ENCODE measurements around the gene KRTAP5-3. TPM values are rescaled to one million over a fixed set of nuclear protein-coding genes. Genes with fewer than 3 reads are reported as not detected.
A peak's percentile ranks its signal among the peaks of the same experiment; 100 is the strongest.

The KRTAP5-3 gene
- total and polyA plus RNA-seq, 2 of the 13 experiments (the other 11 are each of a cell fraction or from before 2014, with no cell fraction given) = not detected

GRCh38 chr11:1652771-1653540 lies 44.7 kb upstream of the KRTAP5-3 start (continued):
- TF ChIP-seq UBTF (CRISPR knock-in tag; IDR thresholded peaks at IDR 0.05) (peak; percentile 73), KLF11 (CRISPR knock-in tag; IDR thresholded peaks at IDR 0.05) (peak; percentile 83), ZSCAN29 (CRISPR knock-in tag; conservative IDR thresholded peaks at IDR 0.05) (no peak), YY1 (IDR thresholded peaks at IDR 0.05; ENCODE audit: insufficient read depth, insufficient replicate concordance, low read depth, low read length) (peak; percentile 32), ZNF788 (CRISPR knock-in tag; IDR thresholded peaks at IDR 0.05; ENCODE audit: borderline replicate concordance) (no peak), HNF4G (IDR thresholded peaks at IDR 0.05; ENCODE audit: borderline replicate concordance, low read depth, low read length) (no peak), HNF4G (CRISPR knock-in tag; IDR thresholded peaks at IDR 0.05; ENCODE audit: borderline replicate concordance, low read depth) (no peak), HMG20B (CRISPR knock-in tag; conservative IDR thresholded peaks at IDR 0.05) (no peak), MED1 (CRISPR knock-in tag; IDR thresholded peaks at IDR 0.05) (peak; percentile 84), NBN (conservative IDR thresholded peaks at IDR 0.05) (no peak), MYPOP (CRISPR knock-in tag; IDR thresholded peaks at IDR 0.05) (0 out of 2 replicates have a peak, but pooled peaks have one; percentile 61), RCOR2 (CRISPR knock-in tag; IDR thresholded peaks at IDR 0.05) (0 out of 2 replicates have a peak, but pooled peaks have one; percentile 22), SNAI1 (CRISPR knock-in tag; IDR thresholded peaks at IDR 0.05; ENCODE audit: borderline replicate concordance) (no peak), ZIK1 (CRISPR knock-in tag; IDR thresholded peaks at IDR 0.05; ENCODE audit: borderline replicate concordance, low read depth) (no peak)
- TF ChIP-seq, protein P1, sequence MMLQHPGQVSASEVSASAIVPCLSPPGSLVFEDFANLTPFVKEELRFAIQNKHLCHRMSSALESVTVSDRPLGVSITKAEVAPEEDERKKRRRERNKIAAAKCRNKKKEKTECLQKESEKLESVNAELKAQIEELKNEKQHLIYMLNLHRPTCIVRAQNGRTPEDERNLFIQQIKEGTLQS (CRISPR knock-in tag; IDR thresholded peaks at IDR 0.05) = no peak
- TF ChIP-seq, protein P2, sequence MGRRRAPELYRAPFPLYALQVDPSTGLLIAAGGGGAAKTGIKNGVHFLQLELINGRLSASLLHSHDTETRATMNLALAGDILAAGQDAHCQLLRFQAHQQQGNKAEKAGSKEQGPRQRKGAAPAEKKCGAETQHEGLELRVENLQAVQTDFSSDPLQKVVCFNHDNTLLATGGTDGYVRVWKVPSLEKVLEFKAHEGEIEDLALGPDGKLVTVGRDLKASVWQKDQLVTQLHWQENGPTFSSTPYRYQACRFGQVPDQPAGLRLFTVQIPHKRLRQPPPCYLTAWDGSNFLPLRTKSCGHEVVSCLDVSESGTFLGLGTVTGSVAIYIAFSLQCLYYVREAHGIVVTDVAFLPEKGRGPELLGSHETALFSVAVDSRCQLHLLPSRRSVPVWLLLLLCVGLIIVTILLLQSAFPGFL (CRISPR knock-in tag; IDR thresholded peaks at IDR 0.05) = no peak
- TF ChIP-seq, protein P3, sequence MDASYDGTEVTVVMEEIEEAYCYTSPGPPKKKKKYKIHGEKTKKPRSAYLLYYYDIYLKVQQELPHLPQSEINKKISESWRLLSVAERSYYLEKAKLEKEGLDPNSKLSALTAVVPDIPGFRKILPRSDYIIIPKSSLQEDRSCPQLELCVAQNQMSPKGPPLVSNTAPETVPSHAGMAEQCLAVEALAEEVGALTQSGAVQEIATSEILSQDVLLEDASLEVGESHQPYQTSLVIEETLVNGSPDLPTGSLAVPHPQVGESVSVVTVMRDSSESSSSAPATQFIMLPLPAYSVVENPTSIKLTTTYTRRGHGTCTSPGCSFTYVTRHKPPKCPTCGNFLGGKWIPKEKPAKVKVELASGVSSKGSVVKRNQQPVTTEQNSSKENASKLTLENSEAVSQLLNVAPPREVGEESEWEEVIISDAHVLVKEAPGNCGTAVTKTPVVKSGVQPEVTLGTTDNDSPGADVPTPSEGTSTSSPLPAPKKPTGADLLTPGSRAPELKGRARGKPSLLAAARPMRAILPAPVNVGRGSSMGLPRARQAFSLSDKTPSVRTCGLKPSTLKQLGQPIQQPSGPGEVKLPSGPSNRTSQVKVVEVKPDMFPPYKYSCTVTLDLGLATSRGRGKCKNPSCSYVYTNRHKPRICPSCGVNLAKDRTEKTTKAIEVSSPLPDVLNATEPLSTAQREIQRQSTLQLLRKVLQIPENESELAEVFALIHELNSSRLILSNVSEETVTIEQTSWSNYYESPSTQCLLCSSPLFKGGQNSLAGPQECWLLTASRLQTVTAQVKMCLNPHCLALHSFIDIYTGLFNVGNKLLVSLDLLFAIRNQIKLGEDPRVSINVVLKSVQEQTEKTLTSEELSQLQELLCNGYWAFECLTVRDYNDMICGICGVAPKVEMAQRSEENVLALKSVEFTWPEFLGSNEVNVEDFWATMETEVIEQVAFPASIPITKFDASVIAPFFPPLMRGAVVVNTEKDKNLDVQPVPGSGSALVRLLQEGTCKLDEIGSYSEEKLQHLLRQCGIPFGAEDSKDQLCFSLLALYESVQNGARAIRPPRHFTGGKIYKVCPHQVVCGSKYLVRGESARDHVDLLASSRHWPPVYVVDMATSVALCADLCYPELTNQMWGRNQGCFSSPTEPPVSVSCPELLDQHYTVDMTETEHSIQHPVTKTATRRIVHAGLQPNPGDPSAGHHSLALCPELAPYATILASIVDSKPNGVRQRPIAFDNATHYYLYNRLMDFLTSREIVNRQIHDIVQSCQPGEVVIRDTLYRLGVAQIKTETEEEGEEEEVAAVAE (CRISPR knock-in tag; IDR thresholded peaks at IDR 0.05; ENCODE audit: borderline replicate concordance) = no peak
- TF ChIP-seq, protein P4, sequence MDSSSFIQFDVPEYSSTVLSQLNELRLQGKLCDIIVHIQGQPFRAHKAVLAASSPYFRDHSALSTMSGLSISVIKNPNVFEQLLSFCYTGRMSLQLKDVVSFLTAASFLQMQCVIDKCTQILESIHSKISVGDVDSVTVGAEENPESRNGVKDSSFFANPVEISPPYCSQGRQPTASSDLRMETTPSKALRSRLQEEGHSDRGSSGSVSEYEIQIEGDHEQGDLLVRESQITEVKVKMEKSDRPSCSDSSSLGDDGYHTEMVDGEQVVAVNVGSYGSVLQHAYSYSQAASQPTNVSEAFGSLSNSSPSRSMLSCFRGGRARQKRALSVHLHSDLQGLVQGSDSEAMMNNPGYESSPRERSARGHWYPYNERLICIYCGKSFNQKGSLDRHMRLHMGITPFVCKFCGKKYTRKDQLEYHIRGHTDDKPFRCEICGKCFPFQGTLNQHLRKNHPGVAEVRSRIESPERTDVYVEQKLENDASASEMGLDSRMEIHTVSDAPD (CRISPR knock-in tag; IDR thresholded peaks at IDR 0.05) = no peak
